Subcutaneous abdominal adipose tissue (tissue), 5 donors: ENCODE measurements around the gene NOTCH2.

ENCODE experiments used
- H3K27ac ChIP-seq: one replicate; pipeline ENCODE4 v1.7.0; 2013; ENCODE audit warnings: low read depth, mild to moderate bottlenecking, inconsistent platforms, low read length, moderate library complexity
- H3K27me3 ChIP-seq, 5 donors: one replicate each; pipeline ENCODE4 v1.7.0; 2013; ENCODE audit warnings: low read length in 5 of 5, inconsistent platforms in 1 of 5; ENCODE audit not compliant: control insufficient read depth in 5 of 5, insufficient read depth in 4 of 5
- H3K36me3 ChIP-seq, 5 donors: one replicate each; pipeline ENCODE4 v1.7.0; 2013; ENCODE audit warnings: low read length in 5 of 5; ENCODE audit not compliant: control insufficient read depth in 5 of 5, insufficient read depth in 5 of 5
- H3K4me1 ChIP-seq, 5 donors: one replicate each; pipeline ENCODE4 v1.7.0; 2013; ENCODE audit warnings: low read length in 5 of 5, mild to moderate bottlenecking in 3 of 5, moderate library complexity in 1 of 5; ENCODE audit not compliant: control insufficient read depth in 5 of 5, insufficient read depth in 5 of 5
- H3K4me3 ChIP-seq, 5 donors: one replicate each; pipeline ENCODE4 v1.7.0; 2013; ENCODE audit warnings: low read length in 5 of 5, low read depth in 1 of 5
- H3K9ac ChIP-seq, 5 donors: one replicate each; pipeline ENCODE4 v1.7.0; 2013; ENCODE audit warnings: low read length in 5 of 5, mild to moderate bottlenecking in 4 of 5, moderate library complexity in 3 of 5
- H3K9me3 ChIP-seq, 5 donors: one replicate each; pipeline ENCODE4 v1.7.0; 2013; ENCODE audit warnings: low read length in 5 of 5; ENCODE audit not compliant: control insufficient read depth in 5 of 5
- donor health status: healthy.
- donor health status: healthy.
- donor health status: healthy.
- donor health status: healthy.
- donor health status: healthy.

Gene NOTCH2

DNA sequence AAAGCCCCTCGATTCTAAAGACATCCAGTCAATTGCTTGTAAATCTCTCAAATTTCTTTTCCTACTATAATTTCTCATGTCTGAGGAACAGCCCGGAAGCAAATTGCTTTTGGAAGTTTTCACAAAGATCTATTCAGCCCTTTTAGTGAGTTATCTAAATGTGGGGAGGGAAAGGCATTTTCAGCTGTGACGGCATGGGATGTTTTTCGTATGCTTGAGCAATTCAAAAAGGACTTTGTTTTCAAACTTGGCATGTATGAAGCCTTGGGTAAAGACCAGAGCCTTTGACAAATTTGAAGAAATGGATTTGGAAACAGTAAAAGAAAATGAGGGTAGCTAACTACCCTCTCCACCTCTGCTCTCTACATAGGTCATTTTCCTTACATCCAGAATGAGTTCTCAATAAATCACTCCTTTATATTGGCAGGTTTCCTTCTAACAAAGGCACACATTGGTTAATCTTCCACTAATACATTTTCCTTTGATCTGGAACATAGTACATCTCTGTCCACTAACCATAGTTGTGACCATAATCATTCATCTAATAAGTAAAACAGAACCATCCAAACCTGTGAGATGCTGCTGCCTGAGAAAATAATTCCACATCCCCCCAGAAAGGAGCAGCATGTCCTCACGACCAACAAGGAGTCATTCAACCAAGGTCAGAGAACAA, 107.0 kb downstream of the NOTCH2 start:
- Histone ChIP-seq H3K27ac (peak overlapping the region; percentile 59), H3K4me3 (no peak overlapping the region)

DNA sequence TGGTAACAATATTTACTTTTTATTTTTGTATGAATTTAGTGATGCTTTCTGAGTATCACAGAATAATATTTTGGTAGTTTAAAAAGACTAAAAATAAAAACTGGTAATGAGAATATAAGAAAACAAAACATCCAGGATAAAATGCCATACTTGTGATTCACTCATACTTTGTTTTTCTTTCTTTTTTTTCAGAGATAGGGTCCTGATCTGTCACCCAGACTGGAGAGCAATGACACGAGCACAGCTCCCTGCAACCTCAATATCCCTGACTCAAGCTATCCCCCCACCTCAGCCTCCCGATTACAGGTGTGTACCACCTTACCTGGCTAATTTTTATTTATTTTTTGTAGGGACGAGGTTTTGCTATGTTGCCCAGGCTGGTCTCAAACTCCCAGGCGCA, 109.0 kb downstream of the NOTCH2 start:
- Histone ChIP-seq H3K9ac (no peak overlapping the region), H3K27ac (peak overlapping the region; percentile 59), H3K27me3 (no peaks in the 10 kb centered on the region), H3K36me3 (peaks cover 19 to 44% (median 34%) of the 10 kb centered on the region in 5 donors), H3K4me3 (no peak overlapping the region), H3K4me1 (peaks cover 3 to 47% (median 21%) of the 10 kb centered on the region in 5 donors), H3K9me3 (no peaks in the 10 kb centered on the region)

More for the DNA sequence above, 107.0 kb downstream of the NOTCH2 start:
- peaks cover 3 to 61% (median 38%) of the 10 kb centered on the region in 5 donors for H3K4me1 ChIP-seq
- H3K36me3 ChIP-seq: peaks cover 30 to 58% (median 48%) of the 10 kb centered on the region in 5 donors
- peak overlapping the region in 1 of 5 donors; percentile 58 for H3K9ac ChIP-seq
- no peaks in the 10 kb centered on the region for H3K27me3 ChIP-seq
- H3K9me3 ChIP-seq: no peaks in the 10 kb centered on the region

DNA sequence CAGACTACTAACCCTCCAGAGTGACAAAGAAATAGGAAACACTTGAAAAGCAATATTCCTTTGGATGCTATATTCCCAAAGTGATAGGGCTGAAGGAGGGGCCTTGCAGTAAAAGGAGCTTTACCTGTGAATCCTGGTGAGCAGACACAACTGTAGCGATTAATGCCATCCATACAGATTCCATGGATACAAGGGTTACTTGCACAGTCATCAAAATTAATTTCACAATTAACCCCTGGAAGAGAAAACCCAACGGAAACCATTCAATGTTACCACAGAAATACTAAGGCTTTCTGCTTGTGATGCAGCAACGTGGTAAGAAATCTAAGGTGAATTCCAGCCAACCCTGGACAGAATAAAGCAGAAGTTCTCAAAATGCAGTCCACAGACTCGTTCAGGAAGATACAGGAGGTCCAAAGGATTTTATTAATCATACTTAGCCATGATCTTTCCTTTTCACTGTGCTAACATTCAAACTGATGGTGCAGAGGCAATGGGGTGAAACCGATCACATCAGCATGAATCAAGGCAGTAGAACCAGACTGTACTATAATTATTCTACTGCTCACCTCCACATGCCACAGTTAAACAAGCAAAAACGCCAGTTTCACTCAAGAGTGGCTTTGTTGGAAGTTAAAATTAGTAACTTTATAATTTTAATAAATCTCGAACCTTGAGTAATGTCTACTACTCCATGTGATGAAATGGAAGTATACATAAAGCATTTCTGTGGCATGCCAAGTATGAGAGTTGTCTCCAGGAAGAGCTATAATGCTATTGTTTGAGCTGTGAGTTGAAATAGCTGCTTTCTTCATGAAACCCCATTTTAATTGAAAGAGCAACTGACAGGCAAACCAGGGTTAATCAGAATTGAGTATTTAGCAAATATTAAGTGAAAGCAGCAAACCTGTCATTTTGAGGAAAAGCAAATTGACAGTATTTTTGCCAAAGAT, 109.9 kb downstream of the NOTCH2 start:
- no peaks in the 10 kb centered on the region for H3K9me3 ChIP-seq
- H3K27me3 ChIP-seq: no peaks in the 10 kb centered on the region
- no peak overlapping the region for H3K9ac ChIP-seq
- H3K27ac ChIP-seq: peak overlapping the region; percentile 55
- peaks cover 26 to 44% (median 38%) of the 10 kb centered on the region in 5 donors for H3K36me3 ChIP-seq
- H3K4me3 ChIP-seq: no peak overlapping the region
- H3K4me1 ChIP-seq: peaks cover 0 to 37% (median 11%) of the 10 kb centered on the region in 5 donors

DNA sequence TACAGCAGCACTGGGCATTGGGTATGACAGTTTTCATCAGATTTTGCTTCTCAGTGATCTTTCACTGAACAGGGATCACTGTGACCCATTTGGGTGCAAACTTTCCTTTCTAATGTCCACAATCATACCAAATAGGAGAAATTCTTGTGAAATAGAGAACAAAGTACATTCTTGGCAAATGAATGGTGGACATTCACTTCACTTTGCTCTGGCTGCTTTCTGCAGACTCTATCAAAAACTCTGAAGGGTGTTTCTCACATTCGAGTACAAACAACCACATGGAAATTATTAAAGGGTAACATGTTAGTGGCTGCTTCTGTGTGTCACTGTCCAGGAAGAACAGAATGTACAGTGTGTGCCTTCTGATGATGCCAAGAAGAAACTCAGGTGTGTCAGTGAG, 111.2 kb downstream of the NOTCH2 start:
- Histone ChIP-seq H3K27ac (peak overlapping the region; percentile 55), H3K4me3 (no peak overlapping the region), H3K9me3 (no peaks in the 10 kb centered on the region), H3K27me3 (no peaks in the 10 kb centered on the region), H3K36me3 (peaks cover 32 to 50% (median 43%) of the 10 kb centered on the region in 5 donors), H3K4me1 (peaks cover 0 to 32% (median 10%) of the 10 kb centered on the region in 5 donors), H3K9ac (no peak overlapping the region)

DNA sequence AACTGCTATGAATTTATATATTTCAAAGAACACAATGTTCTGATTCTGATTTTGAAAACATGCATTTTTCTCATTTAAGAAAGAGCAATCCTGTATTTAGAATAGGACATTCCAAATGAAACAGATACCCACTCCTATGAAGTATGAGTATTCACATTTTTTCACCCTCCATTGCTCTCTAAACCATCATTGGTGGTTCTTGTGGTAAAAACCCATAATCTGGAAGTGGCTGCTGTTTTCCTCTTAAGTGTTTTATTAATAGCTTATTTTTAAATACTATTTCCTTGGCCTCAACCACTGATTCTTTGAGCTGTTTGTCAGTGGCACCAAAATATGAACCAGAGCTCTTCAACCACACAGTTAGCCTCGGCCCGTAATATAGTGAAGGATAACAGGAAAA, 113.2 kb downstream of the NOTCH2 start:
- Histone ChIP-seq H3K9ac (no peak overlapping the region), H3K4me3 (no peak overlapping the region), H3K9me3 (no peaks in the 10 kb centered on the region), H3K4me1 (peaks cover 0 to 16% (median 7%) of the 10 kb centered on the region in 5 donors), H3K27me3 (no peaks in the 10 kb centered on the region), H3K27ac (peak overlapping the region; percentile 47), H3K36me3 (peaks cover 32 to 62% (median 48%) of the 10 kb centered on the region in 5 donors)

DNA sequence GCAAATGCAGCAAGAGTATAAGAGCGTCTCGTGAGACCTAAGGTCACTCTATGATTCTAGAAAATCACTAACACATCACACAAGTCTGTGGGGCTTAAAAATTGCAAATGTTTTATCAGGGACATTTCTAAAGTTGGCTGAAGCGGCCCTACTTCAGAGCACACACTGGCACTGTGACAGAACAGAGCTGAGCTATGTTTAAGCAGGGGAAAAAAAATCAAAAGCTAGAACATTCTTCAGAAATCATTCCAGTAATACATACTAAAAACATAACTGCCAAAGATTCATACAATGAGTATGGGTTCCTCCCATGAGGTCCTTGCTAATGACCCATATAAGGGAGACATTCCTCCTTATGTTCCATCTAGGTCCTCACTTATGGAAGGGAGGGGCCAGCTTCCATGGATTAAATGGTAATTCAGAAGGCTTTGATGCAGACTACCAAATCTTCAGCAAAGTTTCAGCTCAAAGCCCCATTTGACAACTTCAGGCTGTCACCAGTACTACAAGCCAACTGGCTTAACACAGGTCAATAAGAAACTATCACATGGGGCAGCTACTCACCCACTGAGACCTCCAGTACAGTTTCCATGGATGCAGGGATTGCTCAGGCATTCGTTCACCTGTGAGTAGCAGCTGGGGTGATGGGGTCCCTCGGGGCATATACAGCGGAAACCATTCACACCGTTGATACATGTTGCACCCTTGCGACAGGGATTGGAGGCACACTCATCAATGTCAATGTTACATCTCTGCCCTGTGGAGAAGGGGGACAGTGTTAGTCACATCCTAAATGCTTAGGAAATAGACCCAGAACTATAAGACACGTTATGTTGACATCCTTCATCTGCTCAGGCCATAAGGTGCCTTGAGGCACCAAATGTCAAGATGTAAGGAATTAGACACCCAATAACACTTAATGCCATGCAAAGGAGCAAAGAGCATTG, 114.7 kb downstream of the NOTCH2 start:
- no peak overlapping the region for H3K27ac ChIP-seq
- H3K9ac ChIP-seq: no peak overlapping the region
- H3K4me1 ChIP-seq: peaks cover 0 to 12% (median 7%) of the 10 kb centered on the region in 5 donors
- no peaks in the 10 kb centered on the region for H3K27me3 ChIP-seq
- no peak overlapping the region for H3K4me3 ChIP-seq
- H3K36me3 ChIP-seq: peaks cover 39 to 77% (median 59%) of the 10 kb centered on the region in 5 donors
- no peaks in the 10 kb centered on the region for H3K9me3 ChIP-seq

DNA sequence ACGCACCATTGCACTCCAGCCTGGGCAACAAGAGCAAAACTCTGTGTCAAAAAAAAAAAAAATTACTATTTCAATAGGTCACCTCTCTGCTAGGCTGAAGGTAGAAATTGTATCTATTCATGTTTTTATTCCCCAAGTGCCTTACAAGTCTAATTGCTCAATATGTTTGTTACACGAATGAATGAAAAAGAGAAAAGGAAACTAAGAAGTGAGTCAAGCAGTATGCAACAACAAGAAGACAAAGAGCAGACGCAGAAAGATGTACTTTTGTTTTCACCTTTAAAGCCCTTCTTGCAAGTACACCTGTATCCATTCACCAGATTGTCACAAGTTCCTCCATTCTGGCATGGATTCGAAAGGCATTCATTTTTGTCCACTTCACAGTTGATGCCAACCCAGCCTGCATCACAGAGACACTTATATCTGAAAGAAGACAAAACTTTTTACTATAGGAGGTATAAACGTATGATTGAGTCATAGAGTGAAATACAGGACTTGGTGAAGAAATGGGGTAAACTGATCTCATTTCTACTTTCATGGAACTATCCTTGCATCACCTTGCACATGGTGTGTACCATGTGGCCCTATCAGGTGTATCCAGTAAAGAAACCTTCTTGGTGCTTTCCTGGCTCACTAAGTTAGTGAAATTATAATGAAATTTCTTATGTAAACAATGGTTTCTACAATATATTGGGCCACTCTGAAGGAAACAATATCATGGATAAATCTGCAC, 116.0 kb downstream of the NOTCH2 start:
- Histone ChIP-seq H3K27me3 (no peaks in the 10 kb centered on the region), H3K9me3 (no peaks in the 10 kb centered on the region), H3K27ac (no peak overlapping the region), H3K4me3 (no peak overlapping the region), H3K9ac (no peak overlapping the region), H3K36me3 (peaks cover 41 to 77% (median 60%) of the 10 kb centered on the region in 5 donors), H3K4me1 (peaks cover 0 to 10% (median 5%) of the 10 kb centered on the region in 5 donors)

DNA sequence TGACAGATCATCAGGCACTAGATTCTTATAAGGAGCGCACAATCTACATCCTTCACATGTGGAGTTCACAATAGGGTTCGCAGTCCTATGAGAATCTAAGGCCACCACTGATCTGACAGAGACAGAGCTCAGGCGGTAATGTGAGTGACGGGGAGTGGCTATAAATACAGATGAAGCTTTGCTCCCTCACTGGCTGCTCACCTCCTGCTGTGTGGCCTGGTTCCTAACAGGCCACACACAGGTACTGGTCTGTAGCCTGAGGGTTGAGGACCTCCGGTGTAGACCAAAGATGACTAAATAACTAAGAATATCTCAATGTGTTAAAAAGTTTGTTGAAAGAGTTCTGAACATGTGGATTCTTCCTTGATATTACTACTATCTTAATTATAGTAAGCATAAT, 117.0 kb downstream of the NOTCH2 start:
- no peak overlapping the region for H3K4me3 ChIP-seq
- H3K27ac ChIP-seq: peak overlapping the region; percentile 38
- H3K36me3 ChIP-seq: peaks cover 43 to 78% (median 67%) of the 10 kb centered on the region in 5 donors
- H3K27me3 ChIP-seq: no peaks in the 10 kb centered on the region
- peaks cover 0 to 4% (median 0%) of the 10 kb centered on the region in 5 donors for H3K4me1 ChIP-seq
- no peak overlapping the region for H3K9ac ChIP-seq
- no peaks in the 10 kb centered on the region for H3K9me3 ChIP-seq
